Breast epithelium (tissue), 3 donors: ENCODE data around the gene RBM33.

Experiments
- POLR2A ChIP-seq: fragments of 450-650 bp; IDR thresholded peaks from one replicate; pipeline ENCODE4 v1.6.1; 2016; ENCODE audit warnings: antibody characterized with exemption, mild to moderate bottlenecking, moderate library complexity
- TF ChIP-seq, protein P1 (sequence below), 3 donors: fragments of 450-650 bp; IDR thresholded peaks; one replicate each; pipeline ENCODE4 v1.5.1; 2016 to 2017; ENCODE audit warnings: antibody characterized with exemption in 3 of 3, mild to moderate bottlenecking in 3 of 3, moderate library complexity in 3 of 3

DNA sequence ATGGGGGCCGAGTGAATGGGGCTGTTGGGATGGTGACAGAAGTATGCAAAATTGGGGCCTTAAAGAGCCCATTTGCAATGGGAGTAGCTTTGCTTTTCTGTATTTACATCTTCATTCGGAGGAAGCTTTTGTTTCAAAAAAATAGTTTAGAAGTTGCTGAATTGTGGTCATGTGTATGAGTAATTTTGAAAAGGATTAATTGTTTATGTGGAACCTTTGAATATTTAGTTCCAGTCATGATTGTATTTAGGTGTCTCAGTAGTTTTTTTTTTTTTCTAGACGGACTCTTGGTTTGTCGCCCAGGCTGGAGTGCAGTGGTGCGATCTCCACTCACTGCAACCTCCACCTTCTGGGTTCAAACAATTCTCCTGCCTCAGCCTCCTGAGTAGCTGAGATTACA, 37.2 kb downstream of the RBM33 start:
- TF ChIP-seq, protein P1, sequence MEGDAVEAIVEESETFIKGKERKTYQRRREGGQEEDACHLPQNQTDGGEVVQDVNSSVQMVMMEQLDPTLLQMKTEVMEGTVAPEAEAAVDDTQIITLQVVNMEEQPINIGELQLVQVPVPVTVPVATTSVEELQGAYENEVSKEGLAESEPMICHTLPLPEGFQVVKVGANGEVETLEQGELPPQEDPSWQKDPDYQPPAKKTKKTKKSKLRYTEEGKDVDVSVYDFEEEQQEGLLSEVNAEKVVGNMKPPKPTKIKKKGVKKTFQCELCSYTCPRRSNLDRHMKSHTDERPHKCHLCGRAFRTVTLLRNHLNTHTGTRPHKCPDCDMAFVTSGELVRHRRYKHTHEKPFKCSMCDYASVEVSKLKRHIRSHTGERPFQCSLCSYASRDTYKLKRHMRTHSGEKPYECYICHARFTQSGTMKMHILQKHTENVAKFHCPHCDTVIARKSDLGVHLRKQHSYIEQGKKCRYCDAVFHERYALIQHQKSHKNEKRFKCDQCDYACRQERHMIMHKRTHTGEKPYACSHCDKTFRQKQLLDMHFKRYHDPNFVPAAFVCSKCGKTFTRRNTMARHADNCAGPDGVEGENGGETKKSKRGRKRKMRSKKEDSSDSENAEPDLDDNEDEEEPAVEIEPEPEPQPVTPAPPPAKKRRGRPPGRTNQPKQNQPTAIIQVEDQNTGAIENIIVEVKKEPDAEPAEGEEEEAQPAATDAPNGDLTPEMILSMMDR (IDR thresholded peaks at IDR 0.05): no peak
- no peak for TF ChIP-seq POLR2A
